Hematopoietic multipotent progenitor cell treated with erythropoietin and hydrocortisone succinate and interleukin-3 and kit ligand, for 8 days (in vitro differentiated cells): ENCODE data around the gene MYO5B.
"Not testable (repeated sequence)": the region's sequence is repeated elsewhere in the genome, so short reads cannot be mapped to it uniquely, and the experiment has no call there.

Source experiments
- DNase-seq: peaks from one replicate; pipeline ENCODE4 v3.0.0-alpha.2; 2015

MYO5B gene

GRCh38 chr18:49814147-49814499 lies 380.8 kb downstream of the MYO5B start:
- peak; percentile 71 for DNase-seq

GRCh38 chr18:49813319-49814146 lies 381.4 kb downstream of the MYO5B start, which contains the start of gene ACAA2:
Gene ACAA2 (minus strand): TSS chr18:49813533. CDS start chr18:49813484, 49 bp downstream.
- DNase-seq, result peak; percentile 93

GRCh38 chr18:49813069-49813318 lies 382.0 kb downstream of the MYO5B start:
- peak; percentile 46 for DNase-seq

- DNase-seq, result no peak
These were observed 382.5 kb downstream of the MYO5B start for GRCh38 chr18:49812286-49813068.

GRCh38 chr18:49811151-49811938 lies 383.6 kb downstream of the MYO5B start:
- no peak for DNase-seq

GRCh38 chr18:49808553-49809191 lies 386.3 kb downstream of the MYO5B start:
- not testable (repeated sequence) for DNase-seq

GRCh38 chr18:49804096-49804495 lies 390.9 kb downstream of the MYO5B start:
- DNase-seq, result no peak

- DNase-seq, result no peak
These were observed 392.3 kb downstream of the MYO5B start for GRCh38 chr18:49802623-49803022.

- not testable (repeated sequence) for DNase-seq
These were observed 394.5 kb downstream of the MYO5B start for GRCh38 chr18:49800491-49800890.

GRCh38 chr18:49799806-49800205 lies 395.1 kb downstream of the MYO5B start:
- not testable (repeated sequence) for DNase-seq

GRCh38 chr18:49798001-49798400 lies 396.9 kb downstream of the MYO5B start:
- DNase-seq, result no peak

GRCh38 chr18:49795612-49796552 lies 399.1 kb downstream of the MYO5B start:
- DNase-seq, result no peak

GRCh38 chr18:49794743-49795142 lies 400.2 kb downstream of the MYO5B start:
- DNase-seq, result no peak

- DNase-seq, result not testable (repeated sequence)
These were observed 405.3 kb downstream of the MYO5B start for GRCh38 chr18:49789560-49790134.

- DNase-seq, result no peak
These were observed 406.5 kb downstream of the MYO5B start for GRCh38 chr18:49788327-49788898.

GRCh38 chr18:49786019-49786720 lies 408.8 kb downstream of the MYO5B start:
- DNase-seq, result no peak

- DNase-seq, result no peak
These were observed 410.3 kb downstream of the MYO5B start for GRCh38 chr18:49784427-49785185.

GRCh38 chr18:49783631-49784030 lies 411.3 kb downstream of the MYO5B start:
- DNase-seq, result not testable (repeated sequence)

- DNase-seq, result no peak
These were observed 416.0 kb downstream of the MYO5B start for GRCh38 chr18:49778826-49779465.
